ENCODE measurements around the gene CIDEB.

The CIDEB gene

GRCh38 chr14:24290746-24291145 lies 17.0 kb downstream of the CIDEB start:
- DNase-seq, result no peak

GRCh38 chr14:24289649-24290280 lies 18.0 kb downstream of the CIDEB start:
- DNase-seq, result peak; percentile 61 to 69

DNA sequence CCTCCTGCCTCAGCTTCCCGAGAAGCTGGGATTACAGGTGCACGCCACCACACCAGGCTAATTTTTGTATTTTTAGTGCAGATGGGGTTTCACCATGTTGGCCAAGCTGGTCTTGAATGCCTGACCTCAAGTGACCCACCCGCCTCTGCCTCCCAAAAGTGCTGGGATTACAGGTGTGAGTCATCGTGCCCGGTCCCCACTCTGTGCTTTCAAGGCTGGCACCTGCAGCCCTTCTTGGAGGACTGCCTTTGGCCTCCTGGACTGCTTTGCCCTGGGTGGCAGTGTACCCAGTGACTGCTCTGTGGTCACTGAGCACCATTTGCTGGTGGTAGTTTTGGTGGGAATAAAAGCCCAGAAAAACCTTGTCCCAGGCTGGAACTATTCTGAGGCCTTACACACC lies 20.8 kb downstream of the CIDEB start:
- no peak for DNase-seq

GRCh38 chr14:24285351-24285750 lies 22.4 kb downstream of the CIDEB start:
- no peak for DNase-seq

- no peak for DNase-seq
Measured at GRCh38 chr14:24284501-24285035, 23.2 kb downstream of the CIDEB start.

DNA sequence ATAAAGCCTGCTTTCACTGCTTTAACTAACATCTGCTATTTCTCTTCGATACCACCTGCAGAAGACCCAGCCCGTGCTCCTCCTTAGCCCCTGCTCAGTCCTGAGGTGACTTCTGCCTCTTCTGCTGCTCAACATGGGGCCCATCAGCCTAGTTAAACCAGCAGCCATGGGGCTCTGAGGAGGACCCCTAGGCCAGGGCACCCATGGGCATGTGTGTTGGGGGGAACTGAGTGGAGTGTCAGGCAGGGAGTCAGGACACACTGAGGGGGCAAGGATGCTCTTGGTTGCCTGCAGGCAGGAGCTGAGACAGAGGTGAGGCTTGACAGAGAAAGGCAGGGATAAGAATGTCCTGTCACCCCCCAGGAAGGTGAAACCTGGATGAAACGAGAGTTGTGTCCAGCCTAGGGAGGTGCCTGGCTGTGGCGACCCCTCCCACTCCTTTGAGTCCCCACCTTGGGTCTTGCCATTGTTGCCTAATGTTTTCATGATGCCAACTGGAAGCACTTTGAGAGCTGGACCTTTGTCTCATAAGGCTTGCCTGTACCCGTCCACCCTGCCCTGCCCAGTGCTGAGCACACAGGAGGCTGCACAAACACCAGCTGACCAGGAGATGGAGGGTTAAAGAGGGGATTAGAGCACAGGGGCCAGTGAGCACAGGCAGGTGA lies 23.8 kb downstream of the CIDEB start:
- no peak for DNase-seq

DNA sequence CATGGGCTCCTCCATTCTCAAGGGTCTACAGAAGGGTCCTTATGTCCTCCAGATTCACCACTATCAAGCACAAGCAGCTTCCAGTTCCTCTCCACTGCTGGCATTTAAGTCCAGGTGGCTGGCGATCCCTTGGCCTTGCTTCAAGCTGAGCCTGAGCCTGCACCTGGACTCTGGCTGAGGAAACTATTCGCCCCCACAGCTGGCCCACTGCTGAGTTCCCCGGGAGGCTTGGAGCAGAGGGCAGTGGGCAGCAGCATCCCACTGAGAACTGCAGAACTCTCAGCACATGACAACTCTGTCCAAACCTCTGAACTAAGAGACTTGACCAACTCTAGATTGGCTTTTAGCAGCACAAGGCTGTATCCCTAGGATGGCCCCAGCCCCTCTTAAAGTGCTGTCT lies 25.0 kb downstream of the CIDEB start:
- DNase-seq, result no peak

DNA sequence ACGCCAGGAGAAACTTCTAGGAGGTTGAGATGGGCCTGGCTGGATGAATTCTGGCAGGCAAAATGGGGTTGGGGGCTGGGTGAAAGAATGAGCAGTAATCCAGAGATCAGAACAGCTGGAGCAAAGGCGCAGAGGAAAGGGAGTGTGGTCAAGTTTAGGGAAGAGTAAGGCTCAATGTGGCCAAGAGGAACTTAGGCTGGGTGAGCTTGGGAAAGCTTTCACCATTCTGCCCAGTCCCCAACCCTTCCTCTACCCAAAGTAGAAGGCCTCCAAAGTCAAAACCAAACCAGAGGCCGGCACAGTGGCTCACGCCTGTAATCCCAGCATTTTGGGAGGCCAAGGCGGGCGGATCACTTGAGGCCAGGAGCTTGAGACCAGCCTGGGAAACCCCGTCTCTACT lies 26.1 kb downstream of the CIDEB start:
- no peak for DNase-seq

DNA sequence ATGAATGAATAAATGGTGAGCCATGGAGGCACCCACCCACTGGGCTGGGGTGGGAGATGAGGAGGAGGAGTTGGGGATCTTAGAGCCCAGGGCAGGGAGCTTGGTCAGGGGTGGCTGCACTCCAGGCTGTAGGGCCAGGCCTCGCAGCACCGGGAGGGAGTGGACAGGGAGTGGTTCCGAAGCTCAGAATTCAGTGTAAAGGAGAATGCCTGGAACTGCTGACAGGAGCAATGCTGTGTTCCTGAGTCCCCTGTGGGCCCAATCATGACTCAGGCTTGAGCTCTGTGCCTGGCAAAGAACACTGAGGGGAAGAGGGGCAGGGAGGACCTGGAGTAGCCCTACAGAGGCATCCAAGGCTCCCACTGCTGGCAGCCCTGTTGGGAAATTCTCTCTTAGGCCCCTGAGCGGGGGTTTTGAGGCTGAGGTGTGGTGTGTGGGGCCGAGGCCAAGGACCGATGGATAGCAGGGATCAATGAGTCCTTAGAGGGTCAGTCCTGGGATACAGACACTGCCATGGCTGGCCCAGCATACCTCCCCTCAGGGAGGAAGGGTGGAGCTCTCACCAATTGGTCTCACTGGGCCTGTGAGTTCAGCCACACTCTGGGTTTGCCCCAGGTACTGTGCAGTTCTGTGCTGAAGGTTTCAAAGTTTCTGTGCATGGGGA lies 26.8 kb downstream of the CIDEB start:
- no peak for DNase-seq

GRCh38 chr14:24279301-24280186 lies 28.2 kb downstream of the CIDEB start:
- DNase-seq, result peak; percentile 56 to 61

GRCh38 chr14:24278424-24278823 lies 29.4 kb downstream of the CIDEB start:
- no peak for DNase-seq

DNA sequence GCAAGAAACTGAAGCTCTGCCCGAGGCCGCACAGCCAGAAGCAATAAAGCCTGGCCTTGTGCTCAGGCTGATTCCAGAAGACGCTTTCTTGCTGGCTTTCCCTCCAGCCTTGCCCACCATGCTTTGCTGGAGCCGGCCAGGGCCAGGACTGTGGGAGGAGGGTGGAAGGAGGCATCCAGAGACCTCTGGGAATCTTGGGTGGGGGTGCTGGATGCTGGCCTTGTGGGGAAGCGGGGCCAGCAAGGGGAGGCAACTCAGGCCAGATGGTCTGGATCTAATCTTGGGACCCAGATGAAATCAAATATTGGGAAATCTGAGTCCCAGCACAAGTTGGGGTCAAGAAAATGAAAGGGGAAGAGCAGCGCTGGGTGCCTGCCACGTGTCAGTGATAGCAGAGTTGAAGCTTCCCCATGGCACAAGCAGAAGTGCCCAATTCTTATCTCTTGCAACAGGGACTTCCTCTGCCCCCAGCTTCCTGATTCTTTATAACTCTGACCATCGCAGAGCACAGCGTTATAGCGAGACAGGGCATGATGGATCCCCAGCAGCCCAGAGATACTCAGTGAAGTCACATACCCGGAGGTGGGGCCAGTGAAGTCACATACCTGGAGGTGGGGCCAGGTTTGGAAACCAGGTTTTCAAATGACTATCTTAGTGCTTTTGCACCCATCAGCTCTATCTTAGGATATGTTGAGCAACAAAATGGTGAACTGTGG lies 30.0 kb downstream of the CIDEB start:
- peak; percentile 22 to 25 for DNase-seq

DNA sequence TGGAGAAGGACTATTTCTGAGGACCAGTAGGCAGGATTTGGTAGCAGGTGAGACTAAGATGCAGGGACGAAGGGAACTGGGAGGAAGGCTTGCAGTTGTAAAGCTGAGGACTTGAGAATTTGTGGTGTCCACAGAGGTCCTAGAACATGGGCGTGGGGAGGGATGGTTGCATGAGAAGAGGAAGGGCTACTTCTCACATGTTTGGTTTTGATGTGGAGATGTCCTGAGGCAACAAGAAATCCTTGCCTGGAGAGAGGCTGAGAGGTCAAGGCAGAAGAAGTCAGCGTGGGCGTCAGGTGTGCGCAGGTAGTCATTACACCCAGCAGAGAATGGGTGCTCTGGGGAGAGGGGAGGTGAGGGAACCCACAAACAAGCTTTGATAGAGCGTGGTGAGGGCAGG lies 30.7 kb downstream of the CIDEB start:
- DNase-seq, result no peak

DNA sequence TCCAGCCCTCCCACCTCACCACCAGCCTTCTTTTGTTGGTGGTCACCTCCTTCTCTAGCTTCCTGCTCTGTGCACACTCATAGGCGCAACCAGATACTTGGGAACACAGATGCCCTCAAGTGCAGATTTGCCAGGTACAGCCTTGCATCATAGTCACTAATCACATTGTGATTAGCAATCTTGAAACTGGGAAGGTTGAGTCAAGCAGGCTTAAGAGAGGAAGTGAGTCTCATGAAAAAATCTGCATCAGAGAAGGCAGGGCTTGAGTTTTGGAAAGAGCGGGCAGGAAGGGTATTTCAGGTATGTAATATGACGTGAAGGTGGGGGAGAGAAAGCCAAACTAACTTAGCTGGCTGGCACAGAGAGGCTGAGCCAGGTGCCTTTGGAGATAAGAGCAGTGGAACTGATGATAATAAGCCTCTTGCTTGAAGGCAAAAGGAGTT lies 33.7 kb downstream of the CIDEB start:
- peak; percentile 48 to 54 for DNase-seq

GRCh38 chr14:24273422-24273998 lies 34.3 kb downstream of the CIDEB start:
- no peak for DNase-seq

GRCh38 chr14:24272467-24272866 lies 35.3 kb downstream of the CIDEB start:
- DNase-seq, result no peak

GRCh38 chr14:24271834-24272263 lies 35.9 kb downstream of the CIDEB start:
- no peak for DNase-seq

DNA sequence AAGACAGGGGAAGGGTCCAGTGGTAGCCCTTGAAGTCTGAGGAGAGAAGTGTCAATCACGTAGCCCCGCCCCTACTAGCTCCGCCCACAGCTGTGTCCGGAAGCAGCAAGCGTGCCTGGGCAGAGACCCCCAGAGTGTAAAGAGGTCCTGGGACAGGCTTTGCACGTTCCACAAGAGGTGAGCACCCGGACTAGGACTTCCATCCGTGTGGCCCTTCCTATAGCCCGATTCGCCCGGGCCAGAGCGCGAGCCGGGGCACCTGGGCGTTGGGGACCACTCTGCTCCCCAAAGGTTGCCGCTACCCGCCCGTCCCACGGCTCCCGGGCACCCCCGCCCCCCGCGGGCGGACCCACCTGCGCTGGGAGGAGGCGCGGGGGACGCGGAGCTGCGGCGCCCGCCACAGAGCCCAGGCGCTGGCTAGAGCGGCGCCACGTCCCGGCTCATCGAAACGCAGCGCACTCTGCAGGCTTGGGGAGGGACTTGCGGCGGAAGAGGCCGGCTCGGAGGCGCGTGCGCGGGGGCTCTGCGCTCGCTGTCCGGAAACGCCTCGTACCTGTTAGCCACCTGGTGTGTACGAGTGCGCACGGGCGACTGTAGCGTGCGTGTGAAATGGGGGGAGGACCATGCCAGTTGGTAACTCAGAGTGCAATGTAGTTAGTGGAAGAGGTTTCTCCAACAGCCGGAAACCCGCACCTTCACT lies 36.5 kb downstream of the CIDEB start, which contains the start of gene RABGGTA:
Gene RABGGTA, minus strand, starts transcription at position 464 of the 700 bp plus-strand sequence. CDS start 482 bp downstream, outside the sequence.
- peak; percentile 86 to 88 for DNase-seq

DNA sequence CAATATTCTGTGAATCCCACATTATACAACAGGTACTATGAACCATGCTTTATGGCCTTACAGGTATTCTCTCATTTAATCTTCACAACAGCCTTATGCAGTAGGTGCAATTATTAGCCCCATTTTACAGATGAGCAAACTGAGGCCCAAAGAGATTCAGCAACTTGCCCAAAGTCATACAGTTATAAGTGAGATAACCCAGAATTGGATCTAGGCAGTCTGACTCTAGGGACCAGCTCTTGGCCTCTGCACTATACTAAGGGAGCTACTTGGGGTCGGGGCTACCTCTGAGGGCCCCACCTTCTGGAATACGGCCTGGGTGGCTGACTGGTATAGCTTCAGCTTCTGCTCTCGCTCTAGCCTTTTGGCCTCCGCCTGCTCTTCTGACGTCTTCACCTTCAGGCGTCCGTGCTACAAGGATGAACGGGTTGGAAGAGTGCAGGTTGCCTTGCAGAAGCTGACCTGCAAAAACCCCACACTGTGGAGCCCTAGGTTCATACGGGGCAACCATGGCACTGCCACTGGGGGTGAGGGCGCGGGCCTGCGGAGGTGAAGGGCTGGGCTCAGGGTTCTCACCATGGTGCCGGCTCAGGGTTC lies 37.1 kb downstream of the CIDEB start:
- DNase-seq, result no peak

- no peak for DNase-seq
Measured at GRCh38 chr14:24269910-24270536, 37.8 kb downstream of the CIDEB start.
